HG02759 (cell line): ENCODE results near the gene TMEM128.
"Not testable (repeated sequence)": the region's sequence is repeated elsewhere in the genome, so short reads cannot be mapped to it uniquely, and the experiment has no call there.

ENCODE experiments used
- ATAC-seq: cut with Tn5 transposase; IDR thresholded peaks from one replicate; pipeline ENCODE4 v1.9.1; 2021; ENCODE audit warnings: mild to moderate bottlenecking, moderate library complexity; ENCODE audit not compliant: unreplicated experiment

TMEM128 gene

DNA sequence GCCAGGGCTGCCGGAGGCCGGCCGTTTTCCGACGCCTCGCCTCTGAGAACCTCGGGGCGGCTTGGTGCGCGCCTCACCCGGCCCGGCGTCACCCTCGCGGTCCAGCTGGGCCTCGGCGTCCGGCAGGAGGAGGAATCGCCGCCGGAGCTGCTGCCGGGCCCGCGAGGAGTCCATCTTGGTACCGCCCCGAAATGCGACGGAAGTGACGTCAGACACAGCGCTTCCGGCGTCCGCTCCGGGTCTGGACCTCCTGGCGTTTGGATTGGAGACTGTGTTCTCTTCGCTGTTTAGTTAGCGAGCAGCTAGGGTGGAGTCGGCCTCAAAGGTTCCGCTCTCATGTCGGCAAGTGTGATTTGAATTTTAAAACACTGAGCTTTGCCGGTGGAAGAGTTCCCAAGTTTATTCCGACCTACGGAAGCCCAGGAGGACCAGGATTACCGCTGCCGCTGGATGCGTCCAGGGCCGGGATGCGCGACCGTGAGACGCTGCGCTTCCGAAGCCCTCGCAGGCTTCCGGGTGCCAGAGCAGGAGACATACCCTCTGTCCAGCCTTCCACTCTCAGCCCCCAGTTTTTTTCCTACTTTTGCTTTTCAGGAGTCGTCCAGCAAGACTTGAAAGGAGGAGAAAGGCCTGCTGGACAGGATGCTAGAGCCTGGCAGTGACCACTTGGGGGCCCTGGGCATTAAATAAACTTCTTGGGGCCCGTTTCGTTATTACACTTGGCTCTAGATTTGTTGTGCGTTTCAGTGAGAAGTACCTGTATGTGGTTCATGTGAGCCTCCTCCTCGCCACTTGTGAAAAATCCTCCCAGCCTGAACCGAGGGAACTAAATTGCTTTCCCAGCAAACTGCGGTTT is at the start of gene TMEM128:
TMEM128 (minus strand) TSS at position 195 of the 856 bp plus-strand sequence; CDS start at position 174, 21 bp downstream.
- peak; percentile 99 for ATAC-seq

DNA sequence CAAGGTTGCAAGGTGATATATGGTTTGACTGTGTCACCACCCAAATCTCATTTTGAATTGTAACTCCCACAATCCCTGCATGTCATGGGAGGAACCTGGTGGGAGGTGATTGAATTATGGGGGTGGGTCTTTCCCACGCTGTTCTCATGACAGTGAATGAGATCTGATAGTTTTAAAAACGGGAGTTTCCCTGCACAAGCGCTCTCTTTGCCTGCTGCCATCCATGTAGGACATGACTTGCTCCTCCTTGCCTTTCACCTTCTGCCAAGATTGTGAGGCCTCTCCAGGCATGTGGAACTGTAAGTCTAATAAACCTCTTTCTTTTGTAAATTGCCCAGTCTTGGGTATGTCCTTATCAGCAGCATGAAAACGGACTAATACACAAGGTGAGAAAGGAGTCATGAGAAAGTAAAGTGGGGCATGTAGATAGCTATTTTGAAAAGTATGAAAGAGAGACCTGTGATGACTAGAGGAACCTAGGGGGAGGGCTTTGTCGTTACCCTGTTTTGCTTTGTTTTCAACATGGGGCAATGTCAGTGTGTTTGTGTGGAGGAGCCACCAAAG is 48.3 kb upstream of the TMEM128 start:
- no peak for ATAC-seq

DNA sequence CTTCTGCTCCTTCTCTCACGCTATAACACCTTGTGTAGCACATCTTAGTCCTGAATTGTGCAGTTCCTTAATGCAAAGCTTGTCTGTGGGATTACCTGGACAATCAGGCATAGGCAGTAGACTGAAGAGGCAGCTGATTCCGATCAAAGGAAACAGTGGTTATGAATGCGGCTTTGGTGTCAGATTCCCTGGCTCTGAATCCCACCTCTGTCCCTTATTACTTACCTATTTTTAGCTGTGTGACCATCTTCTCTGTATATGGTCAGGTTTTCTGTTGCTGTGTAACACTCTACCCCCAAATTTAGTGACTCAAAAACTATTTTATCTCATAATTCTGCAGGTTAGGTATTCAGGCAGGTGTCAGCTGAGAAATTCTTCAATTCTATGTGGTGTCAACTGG is 45.3 kb upstream of the TMEM128 start:
- ATAC-seq = no peak

GRCh38 chr4:4289941-4290850 is 42.2 kb upstream of the TMEM128 start, which contains the start of the genes LYAR and ZBTB49:
Gene LYAR (minus strand): TSS chr4:4290154. CDS start chr4:4283742, 6,412 bp downstream.
Gene ZBTB49 (plus strand): TSS chr4:4290251. CDS start chr4:4299946, 9,695 bp downstream.
- ATAC-seq = peak; percentile 96

DNA sequence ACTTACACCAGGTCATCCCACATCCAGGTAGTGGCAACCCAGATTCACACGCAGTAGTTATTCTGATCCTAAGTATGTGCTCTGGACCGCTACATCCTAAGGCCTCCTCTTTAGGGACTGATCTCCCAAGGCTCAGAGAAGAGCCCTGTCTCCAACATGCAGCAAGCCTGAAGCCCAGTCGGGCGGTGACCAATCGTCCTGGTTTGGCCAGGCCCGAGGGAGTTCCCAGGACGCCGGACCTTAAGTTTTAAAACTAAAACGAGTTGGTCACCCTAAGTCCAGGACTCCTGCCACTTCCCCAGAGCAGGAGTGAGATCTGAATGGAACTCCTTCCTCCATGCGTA is 41.5 kb upstream of the TMEM128 start:
- ATAC-seq = peak; percentile 18

DNA sequence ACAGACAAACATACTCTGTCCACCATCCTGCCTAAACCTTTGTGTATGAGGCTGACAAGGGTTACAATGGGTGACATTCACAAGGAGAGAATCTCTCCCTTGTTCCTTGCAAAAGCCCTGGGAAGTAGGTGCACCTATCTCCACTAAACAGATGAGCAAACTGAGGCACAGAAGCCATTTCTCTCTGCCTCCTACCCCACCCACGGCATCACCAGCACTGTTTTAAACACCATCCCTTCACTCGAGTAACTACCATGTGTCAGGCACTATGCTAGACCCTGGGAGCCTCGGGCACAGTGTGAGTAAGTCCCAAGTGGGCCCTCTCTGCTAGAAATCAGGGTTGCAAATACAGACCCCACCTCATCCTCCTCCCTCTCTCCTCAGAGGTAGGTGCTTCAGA is 41.0 kb upstream of the TMEM128 start:
- no peak for ATAC-seq

DNA sequence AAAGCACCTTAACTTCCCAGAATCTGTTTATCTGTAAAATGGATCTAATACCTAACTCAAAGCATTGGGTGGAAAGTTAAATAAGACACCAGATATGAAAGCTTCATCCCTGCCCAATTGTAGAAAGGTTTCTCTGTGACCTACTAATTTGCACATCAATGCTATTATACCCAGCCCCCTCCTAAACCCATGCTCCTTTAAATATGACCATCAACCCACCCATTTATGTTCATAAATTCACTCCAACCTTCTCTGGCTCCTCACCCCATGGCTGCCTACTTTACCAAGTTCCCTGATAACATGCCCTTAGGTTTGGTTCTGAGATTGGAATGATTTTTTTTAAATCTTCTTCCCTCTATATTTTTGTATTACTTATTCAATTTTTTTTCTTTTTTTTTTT is 40.1 kb upstream of the TMEM128 start:
- ATAC-seq = no peak

DNA sequence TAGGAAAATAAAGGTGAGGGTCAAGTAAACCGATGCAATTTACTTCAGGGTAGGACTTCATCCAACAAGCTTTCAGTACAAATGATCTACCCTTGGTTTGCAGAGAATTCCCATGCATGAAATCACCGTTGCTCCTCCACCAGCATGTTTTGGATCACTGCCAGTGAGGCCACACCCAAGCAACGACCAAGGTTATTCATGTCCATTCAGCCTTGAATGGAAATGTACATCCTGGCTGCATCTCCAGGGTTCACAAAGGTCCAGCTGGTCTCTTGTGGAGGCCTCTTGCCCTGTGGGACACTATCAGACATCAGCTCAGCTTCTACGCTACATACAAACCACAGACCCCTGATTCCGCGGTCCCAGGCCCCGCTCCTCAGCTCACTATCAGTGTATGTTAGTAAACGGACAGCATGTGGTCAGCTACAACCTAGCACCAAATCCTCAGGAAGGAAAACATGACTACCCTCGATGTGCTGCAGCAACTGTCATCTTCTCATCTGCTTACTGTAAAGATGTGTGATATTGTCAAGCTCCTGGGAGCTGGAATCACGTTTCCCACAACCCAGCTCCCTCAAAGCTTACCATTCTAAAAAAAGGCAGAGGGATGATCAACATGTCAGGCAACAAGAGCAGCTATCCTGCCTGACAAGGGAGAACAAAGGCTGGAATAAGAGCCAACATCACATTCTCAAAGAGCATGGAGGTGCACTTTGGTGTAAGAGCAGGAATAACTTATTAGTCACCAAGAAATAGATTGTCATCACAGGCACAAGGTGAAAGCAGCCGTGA is 37.0 kb upstream of the TMEM128 start:
- no peak for ATAC-seq

- ATAC-seq = no peak
These were observed 33.8 kb upstream of the TMEM128 start for GRCh38 chr4:4281787-4282186.

GRCh38 chr4:4277531-4277930 is 29.5 kb upstream of the TMEM128 start:
- no peak for ATAC-seq

GRCh38 chr4:4274226-4274625 is 26.2 kb upstream of the TMEM128 start:
- ATAC-seq = no peak

DNA sequence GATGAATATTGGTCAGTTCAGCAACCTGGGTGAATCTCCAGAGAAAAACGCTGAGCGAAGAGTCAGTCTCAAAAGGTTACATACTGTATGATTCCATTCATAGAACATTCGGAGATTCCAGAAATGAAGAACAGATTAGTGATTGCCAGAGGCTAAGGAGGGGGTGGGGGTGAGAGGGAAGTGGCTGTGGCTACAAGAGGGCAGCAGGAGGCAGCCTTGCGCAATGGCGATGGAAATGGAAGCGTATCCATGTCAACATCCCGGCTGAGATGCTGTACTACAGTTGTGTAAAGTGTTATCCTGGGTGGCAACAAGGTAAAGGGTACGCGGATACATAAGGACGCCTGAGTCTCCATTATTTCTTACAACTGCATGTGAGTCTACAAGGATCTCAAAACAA is 23.9 kb upstream of the TMEM128 start:
- no peak for ATAC-seq

DNA sequence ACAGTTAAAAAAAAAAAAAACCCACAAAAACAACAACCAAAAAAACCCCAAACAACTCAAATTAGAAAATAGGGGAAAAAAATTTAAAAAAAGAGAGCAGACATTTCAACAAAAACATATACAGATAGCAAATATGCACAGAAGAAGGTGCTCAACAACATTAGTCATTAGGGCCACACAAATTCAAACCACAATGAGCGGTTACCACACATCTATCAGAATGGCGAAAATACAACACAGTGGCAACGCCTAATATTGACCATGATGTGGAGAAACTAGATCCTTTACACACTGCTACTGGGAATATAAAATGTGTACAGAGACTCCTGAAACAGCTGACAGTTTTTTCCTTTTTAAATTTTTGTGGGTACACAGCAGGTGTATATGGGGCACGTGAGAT is 22.5 kb upstream of the TMEM128 start:
- no peak for ATAC-seq

DNA sequence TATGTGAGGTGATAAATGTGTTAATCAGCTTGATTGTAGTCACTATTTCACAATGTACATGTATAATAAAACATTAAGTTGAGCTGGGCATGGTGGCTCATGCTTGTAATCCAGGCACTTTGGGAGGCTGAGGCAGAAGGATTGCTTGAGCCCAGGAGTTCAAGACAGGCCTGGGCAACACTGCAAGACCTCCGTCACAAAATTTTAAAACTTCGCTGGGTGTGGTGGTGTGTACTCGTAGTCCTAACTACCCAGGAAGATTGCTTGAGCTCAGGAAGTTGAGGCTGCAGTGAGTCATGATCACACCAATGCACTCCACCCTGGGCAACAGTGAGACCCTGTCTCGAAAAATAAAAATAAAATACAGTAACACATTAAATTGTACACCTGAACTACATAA is 21.8 kb upstream of the TMEM128 start:
- ATAC-seq = no peak

GRCh38 chr4:4269331-4269731 is 21.3 kb upstream of the TMEM128 start:
- ATAC-seq = no peak

- no peak for ATAC-seq
These were observed 20.8 kb upstream of the TMEM128 start for GRCh38 chr4:4268776-4269175.

DNA sequence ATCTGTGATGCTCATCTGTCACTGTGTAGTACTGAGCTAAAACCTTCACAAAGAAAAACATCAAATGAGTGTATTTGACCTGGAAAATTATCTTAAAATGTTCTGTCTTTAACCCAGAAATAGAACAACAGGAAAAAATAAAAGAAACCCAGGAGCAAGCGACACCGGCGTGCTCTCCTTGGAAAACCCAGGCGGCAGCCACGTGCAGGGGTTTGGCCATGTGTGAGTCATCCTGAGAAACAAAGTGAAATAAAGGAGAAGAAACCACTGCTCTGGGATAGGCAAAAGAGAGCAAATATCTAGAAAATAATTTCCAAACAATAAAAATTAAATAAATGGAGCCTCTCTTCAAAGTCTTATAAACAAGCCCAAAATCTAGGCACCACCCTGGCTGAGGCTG is 20.0 kb upstream of the TMEM128 start:
- ATAC-seq = no peak

DNA sequence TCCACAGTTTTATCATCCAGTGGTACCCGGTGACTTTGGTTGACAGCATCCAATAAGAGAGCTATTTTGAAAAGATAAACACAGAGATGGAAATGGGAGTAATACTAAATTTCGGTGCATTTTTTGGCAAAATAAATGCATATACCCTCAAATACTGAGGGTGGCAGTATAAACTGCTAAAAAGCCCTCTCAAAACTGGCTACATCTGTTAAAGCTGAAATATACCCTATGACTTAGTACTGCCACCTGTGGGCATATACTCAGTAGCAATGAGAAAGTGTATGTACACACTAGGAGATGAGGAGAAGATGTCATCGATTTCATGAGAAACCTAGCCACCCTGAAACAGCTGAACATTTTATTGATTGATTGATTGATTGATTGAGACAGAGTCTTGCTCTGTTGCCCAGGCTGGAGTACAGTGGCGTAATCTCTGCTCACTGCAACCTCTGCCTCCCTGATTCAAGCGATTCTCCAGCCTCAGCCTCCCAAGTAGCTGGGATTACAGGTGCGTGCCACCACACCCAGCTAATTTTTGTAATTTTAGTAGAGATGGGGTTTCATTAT is 12.2 kb upstream of the TMEM128 start:
- no peak for ATAC-seq

DNA sequence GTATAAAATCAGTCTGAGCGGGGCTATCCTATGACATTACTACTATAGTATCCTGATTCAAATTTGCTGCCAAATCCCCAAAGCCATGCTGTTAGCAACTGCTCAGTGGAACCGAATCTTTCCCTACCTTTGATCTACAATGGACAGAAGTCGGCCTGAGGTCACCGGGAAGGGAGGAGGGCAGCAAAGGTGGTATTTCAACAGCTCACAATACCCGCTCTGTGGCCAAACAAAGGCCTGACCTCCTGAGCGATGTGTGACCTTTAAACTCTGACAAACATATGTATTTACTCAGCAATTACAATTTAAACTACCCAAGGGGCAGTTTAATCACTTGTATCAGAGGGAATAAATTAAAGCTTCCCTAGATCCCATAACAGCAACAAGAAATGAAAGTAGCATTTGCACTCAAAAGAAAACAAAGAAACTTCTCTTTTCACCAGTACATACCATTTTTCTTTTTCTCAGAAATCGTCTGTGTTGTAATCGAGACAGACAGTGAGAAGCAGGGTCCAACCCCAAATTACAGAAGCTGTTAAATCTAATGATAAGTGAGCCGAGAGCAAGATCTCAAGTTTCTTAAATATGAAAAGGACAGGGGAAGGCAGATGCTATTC is 11.6 kb upstream of the TMEM128 start:
- no peak for ATAC-seq

DNA sequence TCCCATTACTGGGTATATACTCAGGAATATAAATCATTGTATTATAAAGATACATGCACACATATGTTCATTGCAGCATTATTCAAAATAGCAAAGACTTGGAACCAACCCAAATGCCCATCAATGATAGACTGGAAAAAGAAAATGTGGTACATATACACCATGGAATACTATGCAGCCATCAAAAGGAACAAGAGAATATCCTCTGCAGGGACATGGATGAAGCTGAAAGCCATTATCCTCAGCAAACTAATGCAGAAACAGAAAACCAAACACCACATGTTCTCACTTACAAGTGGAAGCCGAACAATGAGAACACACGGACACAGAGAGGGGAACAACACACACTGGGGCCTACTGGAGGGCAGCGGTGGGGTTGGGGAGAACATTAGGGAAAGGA is 9.7 kb upstream of the TMEM128 start:
- not testable (repeated sequence) for ATAC-seq
